ENCODE results near the gene SP2.
"Not testable (repeated sequence)": the region's sequence is repeated elsewhere in the genome, so short reads cannot be mapped to it uniquely, and the experiment has no call there.

Gene SP2

GRCh38 chr17:47914306-47914948 is 18.4 kb downstream of the SP2 start:
- in situ Hi-C loops (cut with MboI; ENCODE audit: low pct_unique_long_range_greater_than_20kb, low sequenced_read_pairs): no loop called here
- DNase-seq: no peak

DNA sequence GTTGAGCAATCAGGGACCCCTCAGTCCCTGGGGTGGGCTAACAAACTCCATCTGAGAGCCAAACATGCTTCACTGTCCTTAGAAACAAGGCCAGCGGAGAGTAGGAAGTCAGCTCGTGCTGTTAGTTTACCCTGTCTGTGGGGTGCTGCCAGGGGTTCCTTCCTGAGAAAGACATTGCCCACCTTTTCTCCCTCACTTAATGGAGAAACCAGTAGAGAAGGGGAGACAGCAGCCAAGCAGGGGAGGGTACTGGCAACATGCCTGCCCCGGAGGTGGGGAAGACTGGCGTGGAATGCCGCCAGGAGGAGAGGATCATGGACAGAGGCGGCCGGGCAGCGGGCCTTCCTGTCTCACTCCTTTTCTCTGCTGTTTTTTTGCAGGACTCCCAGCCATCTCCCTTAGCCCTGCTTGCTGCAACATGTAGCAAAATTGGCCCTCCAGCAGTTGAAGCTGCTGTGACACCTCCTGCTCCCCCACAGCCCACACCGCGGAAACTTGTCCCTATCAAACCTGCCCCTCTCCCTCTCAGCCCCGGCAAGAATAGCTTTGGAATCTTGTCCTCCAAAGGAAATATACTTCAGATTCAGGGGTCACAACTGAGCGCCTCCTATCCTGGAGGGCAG is 19.9 kb downstream of the SP2 start:
- DNase-seq: no peak
- in situ Hi-C loops (cut with MboI; ENCODE audit: low pct_unique_long_range_greater_than_20kb, low sequenced_read_pairs): no loop called here

DNA sequence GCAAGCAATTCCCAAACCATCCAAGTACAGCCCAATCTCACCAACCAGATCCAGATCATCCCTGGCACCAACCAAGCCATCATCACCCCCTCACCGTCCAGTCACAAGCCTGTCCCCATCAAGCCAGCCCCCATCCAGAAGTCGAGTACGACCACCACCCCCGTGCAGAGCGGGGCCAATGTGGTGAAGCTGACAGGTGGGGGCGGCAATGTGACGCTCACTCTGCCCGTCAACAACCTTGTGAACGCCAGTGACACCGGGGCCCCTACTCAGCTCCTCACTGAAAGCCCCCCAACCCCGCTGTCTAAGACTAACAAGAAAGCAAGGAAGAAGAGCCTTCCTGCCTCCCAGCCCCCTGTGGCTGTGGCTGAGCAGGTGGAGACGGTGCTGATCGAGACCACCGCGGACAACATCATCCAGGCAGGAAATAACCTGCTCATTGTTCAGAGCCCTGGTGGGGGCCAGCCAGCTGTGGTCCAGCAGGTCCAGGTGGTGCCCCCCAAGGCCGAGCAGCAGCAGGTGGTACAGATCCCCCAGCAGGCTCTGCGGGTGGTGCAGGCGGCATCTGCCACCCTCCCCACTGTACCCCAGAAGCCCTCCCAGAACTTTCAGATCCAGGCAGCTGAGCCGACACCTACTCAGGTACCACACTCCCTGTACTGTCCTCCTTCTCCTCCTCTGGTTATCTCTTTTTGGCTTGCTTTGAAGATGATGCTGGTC is 20.6 kb downstream of the SP2 start:
- DNase-seq: no peak
- in situ Hi-C loops (cut with MboI; ENCODE audit: low pct_unique_long_range_greater_than_20kb, low sequenced_read_pairs): no loop called here

GRCh38 chr17:47917581-47917980 is 21.5 kb downstream of the SP2 start:
- no peak for DNase-seq
- in situ Hi-C loops (cut with MboI; ENCODE audit: low pct_unique_long_range_greater_than_20kb, low sequenced_read_pairs): no loop called here

GRCh38 chr17:47918006-47918405 is 22.0 kb downstream of the SP2 start:
- in situ Hi-C loops (cut with MboI; ENCODE audit: low pct_unique_long_range_greater_than_20kb, low sequenced_read_pairs): no loop called here
- no peak for DNase-seq

GRCh38 chr17:47918991-47919390 is 23.0 kb downstream of the SP2 start:
- in situ Hi-C loops (cut with MboI; ENCODE audit: low pct_unique_long_range_greater_than_20kb, low sequenced_read_pairs): no loop called here

GRCh38 chr17:47919889-47920288 is 23.9 kb downstream of the SP2 start:
- in situ Hi-C loops (cut with MboI; ENCODE audit: low pct_unique_long_range_greater_than_20kb, low sequenced_read_pairs); DNase-seq: not testable (repeated sequence)

More at GRCh38 chr17:47918991-47919390, 23.0 kb downstream of the SP2 start:
- DNase-seq: no peak

DNA sequence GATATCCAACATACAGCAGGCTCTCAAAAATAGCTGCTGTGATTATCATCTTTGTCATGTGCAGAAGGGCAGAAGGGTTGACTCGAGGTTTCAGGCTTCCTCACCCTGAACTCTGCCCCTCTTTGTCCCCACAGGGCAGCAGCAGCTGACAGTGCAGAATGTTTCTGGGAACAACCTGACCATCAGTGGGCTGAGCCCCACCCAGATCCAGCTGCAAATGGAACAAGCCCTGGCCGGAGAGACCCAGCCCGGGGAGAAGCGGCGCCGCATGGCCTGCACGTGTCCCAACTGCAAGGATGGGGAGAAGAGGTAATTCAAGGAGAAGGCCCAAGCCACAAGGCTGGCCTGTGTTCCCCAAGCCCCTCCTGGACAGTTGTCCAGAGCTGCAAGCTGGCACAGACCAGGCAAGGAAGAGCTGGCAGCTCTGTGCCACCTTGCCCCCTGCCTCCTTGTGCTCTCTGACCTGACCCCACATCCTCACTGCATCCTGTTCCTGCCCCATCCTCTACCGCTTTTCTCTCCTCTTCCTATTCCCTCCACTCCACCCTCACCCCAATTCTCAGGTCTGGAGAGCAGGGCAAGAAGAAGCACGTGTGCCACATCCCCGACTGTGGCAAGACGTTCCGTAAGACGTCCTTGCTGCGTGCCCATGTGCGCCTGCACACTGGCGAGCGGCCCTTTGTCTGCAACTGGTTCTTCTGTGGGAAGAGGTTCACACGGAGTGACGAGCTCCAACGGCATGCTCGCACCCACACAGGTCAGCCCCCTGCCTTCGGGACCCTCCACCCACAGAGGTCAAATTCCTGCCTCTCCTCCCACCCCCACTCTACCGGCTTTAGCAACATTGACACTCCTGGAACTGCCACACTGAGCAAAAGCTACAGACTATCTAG is 29.0 kb downstream of the SP2 start:
- no peak for DNase-seq
- in situ Hi-C loops (cut with MboI; ENCODE audit: low pct_unique_long_range_greater_than_20kb, low sequenced_read_pairs): no loop called here

DNA sequence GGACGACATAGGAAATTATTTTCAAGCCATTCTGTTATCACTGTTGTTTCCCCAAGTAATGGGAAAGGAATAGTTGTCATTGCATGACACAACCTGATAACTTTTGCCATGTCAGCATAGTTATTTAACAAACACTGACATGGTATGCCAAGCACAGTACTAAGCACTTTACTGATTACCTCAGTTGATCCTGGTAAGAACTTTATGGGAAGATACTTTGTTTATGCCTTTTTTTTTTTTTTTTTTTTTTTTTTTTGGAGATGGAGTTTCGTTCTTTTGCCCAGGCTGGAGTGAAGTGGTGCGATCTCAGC is 29.6 kb downstream of the SP2 start:
- in situ Hi-C loops (cut with MboI; ENCODE audit: low pct_unique_long_range_greater_than_20kb, low sequenced_read_pairs): no loop called here
- no peak for DNase-seq

- DNase-seq: no peak
- in situ Hi-C loops (cut with MboI; ENCODE audit: low pct_unique_long_range_greater_than_20kb, low sequenced_read_pairs): no loop called here
Measured at GRCh38 chr17:47927821-47928400, 31.9 kb downstream of the SP2 start.

DNA sequence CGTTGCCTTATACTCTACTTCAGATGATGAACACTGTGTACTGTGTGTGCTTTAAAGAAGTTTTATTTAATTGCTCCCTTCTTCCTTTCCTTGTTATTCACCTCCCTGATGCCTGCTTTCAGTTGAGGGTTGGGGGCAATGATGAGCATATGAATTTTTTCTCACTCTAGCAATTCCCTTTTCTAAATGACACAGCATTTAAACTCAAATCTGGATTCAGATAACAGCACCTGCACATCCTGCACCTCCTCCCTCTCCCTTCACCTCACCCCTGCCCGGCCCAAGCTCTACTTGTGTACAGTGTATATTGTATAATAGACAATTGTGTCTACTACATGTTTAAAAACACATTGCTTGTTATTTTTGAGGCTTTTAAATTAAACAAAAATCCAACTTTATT is 32.4 kb downstream of the SP2 start:
- no peak for DNase-seq
- in situ Hi-C loops (cut with MboI; ENCODE audit: low pct_unique_long_range_greater_than_20kb, low sequenced_read_pairs): no loop called here

DNA sequence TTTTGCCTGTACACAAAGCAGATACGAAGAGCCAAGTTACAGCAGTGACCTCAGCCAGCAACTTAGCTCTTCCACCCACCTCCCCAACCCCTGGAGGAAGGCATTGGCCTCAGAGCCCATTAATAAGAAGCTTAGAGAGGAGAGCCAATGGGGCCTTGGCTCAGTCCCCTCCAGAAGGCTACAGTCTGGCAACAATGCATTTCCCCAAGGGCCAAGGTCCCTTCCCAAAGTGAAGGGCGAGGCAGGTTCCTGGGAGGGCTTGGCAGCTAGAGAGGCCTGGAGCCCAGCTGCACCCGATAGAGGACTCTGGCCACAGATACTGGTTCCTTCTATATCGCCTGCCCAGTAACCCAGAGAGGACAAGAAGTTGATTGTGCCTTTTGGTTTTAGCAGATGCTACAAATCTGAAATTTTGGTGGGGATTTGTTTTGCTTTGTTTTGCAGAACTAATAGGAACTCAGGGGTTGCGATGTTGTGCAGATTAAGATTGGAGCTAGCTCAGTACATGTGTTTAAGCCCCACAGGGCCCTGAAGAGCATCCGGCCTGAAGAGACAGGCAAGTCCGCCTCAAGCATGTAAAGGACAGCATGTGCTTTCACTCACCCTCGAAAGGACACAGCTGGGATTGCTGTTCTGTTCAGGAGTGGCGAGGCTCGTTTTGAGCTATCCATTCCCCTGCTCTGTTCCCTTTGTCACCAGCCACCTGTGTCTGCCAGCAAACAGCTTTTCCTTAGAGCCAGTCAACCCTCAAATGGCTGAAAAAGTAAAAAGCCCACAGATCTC is 33.4 kb downstream of the SP2 start:
- in situ Hi-C loops (cut with MboI; ENCODE audit: low pct_unique_long_range_greater_than_20kb, low sequenced_read_pairs): no loop called here
- DNase-seq: no peak

DNA sequence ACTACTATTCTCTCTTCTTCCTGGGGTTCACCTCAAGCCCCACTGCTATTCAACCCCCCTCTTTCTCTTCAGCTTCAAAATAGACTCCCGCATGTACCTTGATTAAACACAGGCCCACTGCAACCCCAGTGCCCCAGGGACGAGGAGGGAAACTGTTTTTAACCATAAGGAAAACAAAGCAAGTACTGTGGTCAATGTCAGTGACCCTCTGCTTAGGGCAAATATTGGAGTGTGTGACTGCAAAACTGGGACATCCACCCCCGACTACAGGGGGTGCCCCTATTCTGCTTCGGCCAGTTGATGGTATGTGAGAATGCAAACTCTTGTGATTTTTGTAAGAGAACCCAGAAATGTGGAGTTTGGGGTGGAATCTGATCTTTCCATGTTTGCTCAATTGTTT is 35.8 kb downstream of the SP2 start:
- in situ Hi-C loops (cut with MboI; ENCODE audit: low pct_unique_long_range_greater_than_20kb, low sequenced_read_pairs): no loop called here
- DNase-seq: no peak

GRCh38 chr17:47934856-47935255 is 38.8 kb downstream of the SP2 start:
- DNase-seq: no peak
- in situ Hi-C loops (cut with MboI; ENCODE audit: low pct_unique_long_range_greater_than_20kb, low sequenced_read_pairs): no loop called here

GRCh38 chr17:47935468-47935867 is 39.4 kb downstream of the SP2 start:
- in situ Hi-C loops (cut with MboI; ENCODE audit: low pct_unique_long_range_greater_than_20kb, low sequenced_read_pairs); DNase-seq: not testable (repeated sequence)

- in situ Hi-C loops (cut with MboI; ENCODE audit: low pct_unique_long_range_greater_than_20kb, low sequenced_read_pairs): no loop called here
- no peak for DNase-seq
Measured at GRCh38 chr17:47935961-47936360, 39.9 kb downstream of the SP2 start.

- DNase-seq: no peak
Measured at GRCh38 chr17:47937941-47938340, 41.9 kb downstream of the SP2 start.

GRCh38 chr17:47941246-47942095 is 45.4 kb downstream of the SP2 start, which contains the start of gene PNPO:
PNPO (plus strand) TSS chr17:47941571; CDS start chr17:47941676, 105 bp downstream.
- peak; percentile 98 for DNase-seq
- in situ Hi-C loops (cut with MboI; ENCODE audit: low pct_unique_long_range_greater_than_20kb, low sequenced_read_pairs): loop anchor here (10.0 kb wide), 1 partner anchor 47 kb away; the partner anchor contains the start of gene SP2

More at GRCh38 chr17:47937941-47938340, 41.9 kb downstream of the SP2 start:
- in situ Hi-C loops (cut with MboI; ENCODE audit: low pct_unique_long_range_greater_than_20kb, low sequenced_read_pairs): no loop called here
